ENCODE data around the gene ACADSB.

The ACADSB gene

DNA sequence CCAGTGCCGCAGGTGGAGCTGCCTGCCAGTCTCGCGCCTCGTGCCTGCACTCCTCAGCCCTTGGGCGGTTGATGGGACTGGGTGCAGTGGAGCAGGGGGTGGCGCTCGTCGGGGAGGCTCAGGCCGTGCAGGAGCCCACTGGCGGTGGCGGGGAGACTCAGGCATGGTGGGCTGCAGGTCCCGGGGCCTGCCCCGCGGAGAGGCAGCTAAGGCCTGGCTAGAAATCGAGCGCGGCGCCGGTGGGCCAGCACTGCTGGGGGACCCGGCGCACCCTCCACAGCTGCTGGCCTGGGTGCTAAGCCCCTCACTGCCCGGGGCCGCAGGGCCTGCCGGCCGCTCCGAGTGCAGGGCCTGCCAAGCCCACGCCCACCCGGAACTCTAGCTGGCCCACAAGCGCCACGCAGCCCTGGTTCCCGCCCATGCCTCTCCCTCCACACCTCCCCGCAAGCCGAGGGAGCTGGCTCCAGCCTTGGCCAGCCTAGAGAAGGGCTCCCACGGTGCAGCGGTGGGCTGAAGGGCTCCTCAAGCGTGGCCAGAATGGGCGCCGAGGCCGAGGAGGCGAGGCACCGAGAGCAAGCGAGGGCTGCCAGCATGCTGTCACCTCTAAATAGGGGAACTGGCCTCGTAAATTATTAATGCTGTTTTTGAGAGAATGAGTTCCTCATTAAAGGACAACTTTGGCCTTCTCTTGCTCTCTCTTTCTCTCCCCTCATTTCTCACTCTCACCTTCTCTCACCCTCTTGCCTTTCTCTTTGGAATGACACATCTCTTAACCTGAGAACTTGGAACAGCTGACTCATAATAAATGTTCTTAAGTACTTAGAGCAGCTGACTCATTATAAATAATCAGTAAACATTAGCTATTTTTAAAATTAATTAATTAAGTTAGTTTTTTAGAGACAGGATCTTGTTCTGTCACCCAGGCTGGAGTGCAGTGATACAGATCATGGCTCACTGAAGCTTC, 4.9 kb downstream of the ACADSB start:
- Histone ChIP-seq H3K27me3 (replicated peaks; ENCODE audit: control insufficient read depth, insufficient read depth, low read length) (no peaks in the 10 kb centered on the region), H3K4me3 (replicated peaks; ENCODE audit: low read depth, low read length) (no peak overlapping the region), H3K36me3 (ENCODE audit: control insufficient read depth, insufficient read depth, low read length) (no peaks in the 10 kb centered on the region)
- no peak for DNase-seq (ENCODE audit: extremely low read depth, insufficient read length)
- TF ChIP-seq, protein P1, sequence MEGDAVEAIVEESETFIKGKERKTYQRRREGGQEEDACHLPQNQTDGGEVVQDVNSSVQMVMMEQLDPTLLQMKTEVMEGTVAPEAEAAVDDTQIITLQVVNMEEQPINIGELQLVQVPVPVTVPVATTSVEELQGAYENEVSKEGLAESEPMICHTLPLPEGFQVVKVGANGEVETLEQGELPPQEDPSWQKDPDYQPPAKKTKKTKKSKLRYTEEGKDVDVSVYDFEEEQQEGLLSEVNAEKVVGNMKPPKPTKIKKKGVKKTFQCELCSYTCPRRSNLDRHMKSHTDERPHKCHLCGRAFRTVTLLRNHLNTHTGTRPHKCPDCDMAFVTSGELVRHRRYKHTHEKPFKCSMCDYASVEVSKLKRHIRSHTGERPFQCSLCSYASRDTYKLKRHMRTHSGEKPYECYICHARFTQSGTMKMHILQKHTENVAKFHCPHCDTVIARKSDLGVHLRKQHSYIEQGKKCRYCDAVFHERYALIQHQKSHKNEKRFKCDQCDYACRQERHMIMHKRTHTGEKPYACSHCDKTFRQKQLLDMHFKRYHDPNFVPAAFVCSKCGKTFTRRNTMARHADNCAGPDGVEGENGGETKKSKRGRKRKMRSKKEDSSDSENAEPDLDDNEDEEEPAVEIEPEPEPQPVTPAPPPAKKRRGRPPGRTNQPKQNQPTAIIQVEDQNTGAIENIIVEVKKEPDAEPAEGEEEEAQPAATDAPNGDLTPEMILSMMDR (IDR thresholded peaks at IDR 0.05; ENCODE audit: insufficient read depth, low read length, poor library complexity, severe bottlenecking): no peak

DNA sequence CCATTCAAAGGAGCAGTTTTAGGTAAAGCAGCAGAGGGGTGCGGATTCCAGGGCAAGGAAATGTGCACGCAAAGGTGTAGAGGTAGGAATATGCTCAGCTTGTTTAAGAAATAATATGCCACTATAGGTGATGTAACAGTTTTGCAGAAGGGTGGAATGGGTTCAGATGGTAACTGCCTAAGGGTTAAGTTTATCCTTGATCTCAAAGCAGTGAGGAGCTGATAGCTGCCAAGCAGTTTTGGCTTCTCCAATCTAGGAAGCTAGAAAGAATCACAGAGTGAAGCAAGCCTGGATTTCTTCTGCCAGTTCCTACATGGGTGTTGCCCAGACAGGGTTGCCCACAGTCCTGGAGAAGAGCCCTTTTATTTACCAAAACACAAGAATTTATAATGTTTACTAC, 6.0 kb downstream of the ACADSB start:
- no peak for DNase-seq (ENCODE audit: extremely low read depth, insufficient read length)
- Histone ChIP-seq H3K4me3 (replicated peaks; ENCODE audit: low read depth, low read length) (no peak overlapping the region), H3K36me3 (ENCODE audit: control insufficient read depth, insufficient read depth, low read length) (no peaks in the 10 kb centered on the region), H3K27me3 (replicated peaks; ENCODE audit: control insufficient read depth, insufficient read depth, low read length) (no peaks in the 10 kb centered on the region)
- TF ChIP-seq, protein P1 (IDR thresholded peaks at IDR 0.05; ENCODE audit: insufficient read depth, low read length, poor library complexity, severe bottlenecking): no peak

DNA sequence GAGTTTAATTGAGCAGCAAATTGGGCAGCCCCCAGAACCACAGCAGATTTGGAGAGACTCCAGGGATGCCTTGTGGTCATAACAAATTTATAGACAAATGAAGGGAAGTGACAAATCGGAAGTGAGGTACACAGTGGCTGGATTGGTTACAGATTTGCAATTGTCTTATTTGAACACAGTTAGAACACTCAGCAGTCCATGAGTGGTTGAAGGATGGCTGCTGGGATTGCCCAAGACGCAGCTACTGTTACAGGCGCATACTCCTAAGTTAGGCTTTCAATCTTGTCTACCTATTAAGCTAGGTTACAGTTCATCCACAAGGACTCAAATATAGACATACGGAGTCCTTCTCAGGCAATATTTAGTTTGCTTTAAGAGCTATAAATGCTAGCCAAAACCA, 7.4 kb downstream of the ACADSB start:
- no peak overlapping the region for H3K4me3 ChIP-seq (replicated peaks; ENCODE audit: low read depth, low read length)
- DNase-seq (ENCODE audit: extremely low read depth, insufficient read length): no peak
- no peaks in the 10 kb centered on the region for H3K36me3 ChIP-seq (ENCODE audit: control insufficient read depth, insufficient read depth, low read length)
- TF ChIP-seq, protein P1 (IDR thresholded peaks at IDR 0.05; ENCODE audit: insufficient read depth, low read length, poor library complexity, severe bottlenecking): no peak
- H3K27me3 ChIP-seq (replicated peaks; ENCODE audit: control insufficient read depth, insufficient read depth, low read length): no peaks in the 10 kb centered on the region

DNA sequence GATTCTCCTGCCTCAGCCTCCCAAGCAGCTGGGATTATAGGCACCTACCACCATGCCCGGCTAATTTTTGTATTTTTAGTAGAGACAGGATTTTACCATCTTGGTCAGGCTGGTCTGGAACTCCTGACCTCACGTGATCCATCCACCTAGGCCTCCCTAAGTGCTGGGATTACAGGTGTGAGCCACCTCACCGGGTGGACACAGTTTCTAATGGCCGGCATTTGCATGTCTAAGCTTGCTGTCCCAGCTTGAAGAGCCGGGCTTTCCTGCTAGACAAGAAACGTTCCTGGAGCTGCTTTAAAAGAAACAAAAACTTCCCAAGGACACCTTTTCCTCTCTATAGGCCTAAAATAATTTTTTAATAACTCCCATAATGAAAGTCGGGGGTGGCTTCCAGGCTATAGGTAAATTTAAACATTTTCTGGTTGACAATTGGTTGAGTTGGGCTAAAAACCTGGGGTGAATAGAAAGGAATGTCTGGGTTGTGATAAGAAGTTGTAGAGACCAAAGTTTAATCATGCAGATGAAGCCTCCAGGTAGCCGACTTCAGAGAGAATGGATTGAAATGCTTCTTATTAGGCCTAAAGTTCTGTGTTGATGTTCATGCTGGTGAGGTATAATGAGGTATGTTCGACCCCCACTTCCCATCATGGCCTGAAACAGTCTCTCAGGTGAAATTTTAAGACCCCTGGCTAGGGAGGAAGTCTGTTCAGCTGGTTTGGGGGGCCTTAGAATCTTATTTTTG, 8.8 kb downstream of the ACADSB start:
- Histone ChIP-seq H3K27me3 (replicated peaks; ENCODE audit: control insufficient read depth, insufficient read depth, low read length) (no peaks in the 10 kb centered on the region), H3K4me3 (replicated peaks; ENCODE audit: low read depth, low read length) (no peak overlapping the region), H3K36me3 (ENCODE audit: control insufficient read depth, insufficient read depth, low read length) (no peaks in the 10 kb centered on the region)
- TF ChIP-seq, protein P1 (IDR thresholded peaks at IDR 0.05; ENCODE audit: insufficient read depth, low read length, poor library complexity, severe bottlenecking): no peak
- no peak for DNase-seq (ENCODE audit: extremely low read depth, insufficient read length)

DNA sequence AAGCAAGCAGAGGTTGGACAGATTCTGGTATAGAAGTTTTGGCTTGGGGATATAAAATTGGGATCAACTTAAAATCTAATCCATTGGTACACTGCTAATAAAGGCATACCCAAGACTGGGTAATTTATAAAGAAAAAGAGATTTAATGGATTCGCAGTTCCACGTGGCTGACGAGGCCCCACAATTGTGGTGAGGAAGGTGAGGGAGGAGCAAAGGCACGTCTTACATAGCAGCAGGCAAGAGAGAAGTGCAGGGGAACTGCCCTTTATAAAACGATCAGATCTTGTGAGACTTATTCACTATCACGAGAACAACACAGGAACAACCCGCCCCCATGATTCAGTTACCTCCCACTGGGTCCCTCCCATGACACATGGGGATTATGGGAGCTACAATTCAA, 9.7 kb downstream of the ACADSB start:
- DNase-seq (ENCODE audit: extremely low read depth, insufficient read length): no peak
- H3K27me3 ChIP-seq (replicated peaks; ENCODE audit: control insufficient read depth, insufficient read depth, low read length): no peaks in the 10 kb centered on the region
- TF ChIP-seq, protein P1 (IDR thresholded peaks at IDR 0.05; ENCODE audit: insufficient read depth, low read length, poor library complexity, severe bottlenecking): no peak
- H3K36me3 ChIP-seq (ENCODE audit: control insufficient read depth, insufficient read depth, low read length): no peaks in the 10 kb centered on the region
- no peak overlapping the region for H3K4me3 ChIP-seq (replicated peaks; ENCODE audit: low read depth, low read length)
